Neural progenitor cell (in vitro differentiated cells): ENCODE results near the gene HIRA.

Experiments
- CTCF ChIP-seq: fragments of 200-600 bp; sonication (generic); IDR thresholded peaks from 2 replicates; pipeline ENCODE4 v1.5.1; 2017; ENCODE audit warnings: antibody characterized with exemption, mild to moderate bottlenecking
- EZH2phosphoT487 ChIP-seq: fragments of 200-600 bp; sonication (generic); IDR thresholded peaks from 2 replicates; pipeline ENCODE4 v1.6.1; 2017; ENCODE audit warnings: antibody characterized with exemption

GRCh38 chr22:19350947-19351346 lies 80.6 kb downstream of the HIRA start:
- no peak for TF ChIP-seq CTCF
- TF ChIP-seq EZH2phosphoT487, result no peak
